ENCODE data around the gene SLC15A3.

SLC15A3 gene

DNA sequence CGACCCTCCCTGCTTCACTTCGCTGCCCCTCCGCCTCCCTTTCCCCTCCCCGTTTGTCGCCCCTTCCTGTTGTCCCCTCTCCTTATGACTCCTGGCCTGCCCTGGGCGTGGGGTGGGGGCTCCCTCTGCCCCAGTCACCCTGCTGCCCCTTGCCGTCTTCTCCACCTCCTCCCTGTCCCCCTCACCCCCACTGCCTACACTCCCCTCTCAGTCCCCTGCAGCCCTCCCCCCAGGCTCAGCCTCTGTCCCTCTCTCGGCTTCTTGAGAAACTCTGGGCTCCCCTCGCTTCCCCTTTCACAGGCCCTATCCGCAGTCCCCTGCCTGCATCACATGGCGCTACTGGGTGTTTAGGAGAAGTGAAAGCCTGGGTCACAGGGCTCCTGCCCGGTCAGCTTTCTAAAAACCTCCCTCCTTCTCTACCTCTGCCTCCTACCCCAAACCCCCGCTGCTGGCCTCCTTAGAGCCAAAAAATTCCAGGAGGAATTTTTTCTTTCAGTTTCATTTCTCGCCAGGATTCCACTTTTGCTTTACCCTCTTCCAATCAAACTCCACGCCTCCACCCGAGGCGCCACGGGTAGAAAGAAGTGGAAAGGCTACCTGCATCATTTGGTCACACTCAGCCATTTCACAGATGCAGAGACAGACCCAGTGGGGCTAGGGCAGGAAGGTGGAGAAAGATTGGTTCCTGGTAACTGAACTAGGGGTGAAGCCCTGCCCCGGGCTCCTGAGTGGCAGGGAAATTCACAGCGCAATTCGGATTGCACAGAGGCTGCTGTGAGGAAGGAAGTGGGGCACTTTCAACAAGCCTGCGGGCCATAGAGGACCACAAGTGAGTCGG lies at the start of gene SLC15A3:
Gene SLC15A3, minus strand, starts transcription at position 273 of the 838 bp plus-strand sequence. CDS start 625 bp downstream, outside the sequence.
- DNase-seq (ENCODE audit: low read depth), result no peak
- H3K4me3 ChIP-seq (ENCODE audit: low read length), result no peak within 1 kb of the TSS
- TF ChIP-seq, protein P1, sequence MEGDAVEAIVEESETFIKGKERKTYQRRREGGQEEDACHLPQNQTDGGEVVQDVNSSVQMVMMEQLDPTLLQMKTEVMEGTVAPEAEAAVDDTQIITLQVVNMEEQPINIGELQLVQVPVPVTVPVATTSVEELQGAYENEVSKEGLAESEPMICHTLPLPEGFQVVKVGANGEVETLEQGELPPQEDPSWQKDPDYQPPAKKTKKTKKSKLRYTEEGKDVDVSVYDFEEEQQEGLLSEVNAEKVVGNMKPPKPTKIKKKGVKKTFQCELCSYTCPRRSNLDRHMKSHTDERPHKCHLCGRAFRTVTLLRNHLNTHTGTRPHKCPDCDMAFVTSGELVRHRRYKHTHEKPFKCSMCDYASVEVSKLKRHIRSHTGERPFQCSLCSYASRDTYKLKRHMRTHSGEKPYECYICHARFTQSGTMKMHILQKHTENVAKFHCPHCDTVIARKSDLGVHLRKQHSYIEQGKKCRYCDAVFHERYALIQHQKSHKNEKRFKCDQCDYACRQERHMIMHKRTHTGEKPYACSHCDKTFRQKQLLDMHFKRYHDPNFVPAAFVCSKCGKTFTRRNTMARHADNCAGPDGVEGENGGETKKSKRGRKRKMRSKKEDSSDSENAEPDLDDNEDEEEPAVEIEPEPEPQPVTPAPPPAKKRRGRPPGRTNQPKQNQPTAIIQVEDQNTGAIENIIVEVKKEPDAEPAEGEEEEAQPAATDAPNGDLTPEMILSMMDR (IDR thresholded peaks at IDR 0.05; ENCODE audit: insufficient read depth, low read depth, low read length, missing control alignments), result no peak

DNA sequence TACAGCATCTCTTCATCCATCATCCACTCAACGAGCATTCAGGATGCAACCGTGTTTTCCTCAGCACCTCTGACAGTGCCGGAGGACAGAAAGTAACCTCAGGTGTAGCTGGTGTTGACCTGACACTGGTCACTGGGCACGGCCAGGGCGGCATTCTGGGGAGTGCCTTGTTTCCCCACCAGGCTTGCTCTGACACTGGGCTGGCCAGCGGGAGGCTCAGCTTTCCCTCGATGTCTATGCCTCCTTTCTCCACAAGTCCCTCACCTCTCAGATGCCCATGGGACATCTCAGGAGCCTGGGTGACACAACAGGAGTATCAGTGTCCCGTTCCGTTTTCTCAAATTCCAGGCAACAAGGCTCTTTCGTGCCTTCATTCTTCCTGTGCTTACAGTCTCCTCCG lies 48.5 kb upstream of the SLC15A3 start:
- TF ChIP-seq, protein P1 (IDR thresholded peaks at IDR 0.05; ENCODE audit: insufficient read depth, low read depth, low read length, missing control alignments), result no peak
- H3K4me3 ChIP-seq (ENCODE audit: low read length), result no peak overlapping the region
- DNase-seq (ENCODE audit: low read depth), result no peak

DNA sequence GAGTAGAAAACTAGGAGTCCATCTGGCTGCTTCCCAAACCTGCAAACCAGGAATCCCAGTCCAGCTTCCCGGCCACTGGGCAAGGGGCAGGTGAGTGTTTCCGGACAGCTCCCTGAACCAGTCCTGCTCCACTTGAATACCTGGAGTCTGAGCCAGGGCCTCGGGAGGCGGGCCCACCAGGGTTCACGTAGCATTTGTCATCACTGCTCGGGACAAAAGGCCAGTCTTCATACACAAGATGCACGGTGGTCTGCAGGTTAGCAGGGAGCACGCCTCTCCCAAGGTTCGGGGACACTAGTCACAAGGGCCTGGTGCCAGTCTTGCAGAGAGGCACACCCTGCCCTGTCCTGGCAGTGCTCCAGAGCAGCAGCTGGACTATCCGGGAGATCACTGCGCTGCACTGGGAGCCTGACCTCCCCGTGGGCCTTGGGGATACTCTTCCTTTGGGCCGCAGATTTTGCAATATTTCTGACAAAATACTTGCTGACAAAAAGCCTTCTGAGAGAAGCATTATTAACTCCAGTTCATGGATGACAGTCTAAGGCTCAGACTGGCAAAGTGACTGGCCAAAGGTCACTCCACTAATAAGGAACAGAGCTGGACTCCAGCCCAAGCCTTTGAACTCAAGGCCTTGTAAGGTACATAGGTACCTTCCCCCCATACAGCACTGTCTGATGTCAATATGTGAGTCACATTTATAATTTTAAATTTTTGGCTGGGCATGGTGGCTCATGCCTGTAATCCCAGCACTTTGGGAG lies 44.6 kb upstream of the SLC15A3 start:
- no peak overlapping the region for H3K4me3 ChIP-seq (ENCODE audit: low read length)
- no peak for DNase-seq (ENCODE audit: low read depth)
- TF ChIP-seq, protein P1 (IDR thresholded peaks at IDR 0.05; ENCODE audit: insufficient read depth, low read depth, low read length, missing control alignments), result no peak

DNA sequence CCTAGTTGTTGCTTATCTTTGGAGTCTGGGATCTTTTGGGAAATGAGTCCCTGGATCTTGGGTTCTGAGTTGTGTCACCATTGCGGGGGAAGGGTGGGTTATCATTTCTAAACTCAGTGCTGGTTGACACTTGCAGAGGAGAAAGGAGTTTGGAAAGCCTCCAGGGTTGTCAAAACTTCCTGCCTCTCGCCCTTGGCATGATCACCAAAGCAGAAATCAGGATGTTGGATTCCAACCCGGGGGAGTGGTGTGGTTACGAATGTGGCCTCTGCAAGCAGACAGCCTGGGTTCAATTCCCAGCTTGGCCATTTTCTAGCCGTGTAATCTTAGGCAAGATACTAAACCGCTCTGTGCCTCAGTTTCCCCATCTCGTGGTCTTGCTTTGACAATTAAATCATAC lies 43.8 kb upstream of the SLC15A3 start:
- H3K4me3 ChIP-seq (ENCODE audit: low read length), result no peak overlapping the region
- no peak for DNase-seq (ENCODE audit: low read depth)

DNA sequence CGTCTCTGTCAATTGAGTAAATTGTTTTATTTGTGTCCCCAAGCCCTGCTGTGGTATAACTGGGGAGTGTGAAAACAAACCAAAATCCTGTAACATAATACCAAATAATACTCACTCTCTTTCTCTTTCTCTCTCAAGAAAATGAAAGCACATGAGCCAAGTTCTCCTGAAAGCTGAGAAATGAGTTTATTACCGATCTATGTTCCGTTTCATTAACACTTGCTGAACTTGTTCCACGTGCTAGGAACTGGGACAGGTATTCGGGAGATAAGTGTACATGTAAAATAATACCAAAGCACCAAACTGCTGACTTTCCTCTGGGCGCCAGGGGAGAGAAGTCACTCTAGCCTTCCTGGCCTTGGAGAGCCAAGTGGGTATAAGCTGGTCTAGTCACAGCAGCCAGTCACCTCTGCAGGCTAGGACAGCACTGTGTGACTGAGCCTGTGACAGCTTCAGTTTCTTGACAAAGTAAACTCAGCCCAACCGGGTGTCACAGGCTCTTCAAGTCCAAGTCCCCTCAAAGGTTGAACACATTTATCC lies 42.6 kb upstream of the SLC15A3 start:
- TF ChIP-seq, protein P1 (IDR thresholded peaks at IDR 0.05; ENCODE audit: insufficient read depth, low read depth, low read length, missing control alignments), result no peak
- H3K4me3 ChIP-seq (ENCODE audit: low read length), result no peak overlapping the region
- no peak for DNase-seq (ENCODE audit: low read depth)

More for the DNA sequence above, 43.8 kb upstream of the SLC15A3 start:
- TF ChIP-seq, protein P1 (IDR thresholded peaks at IDR 0.05; ENCODE audit: insufficient read depth, low read depth, low read length, missing control alignments), result no peak

GRCh38 chr11:60993615-60994014 lies 41.6 kb upstream of the SLC15A3 start:
- TF ChIP-seq, protein P1 (IDR thresholded peaks at IDR 0.05; ENCODE audit: insufficient read depth, low read depth, low read length, missing control alignments), result no peak
- DNase-seq (ENCODE audit: low read depth), result no peak

More at GRCh38 chr11:60993615-60994014, 41.6 kb upstream of the SLC15A3 start:
- H3K4me3 ChIP-seq (ENCODE audit: low read length), result no peak overlapping the region

Measured in epithelial cell of esophagus (primary cell).